ENCODE data around the gene FDX1.

Gene FDX1

DNA sequence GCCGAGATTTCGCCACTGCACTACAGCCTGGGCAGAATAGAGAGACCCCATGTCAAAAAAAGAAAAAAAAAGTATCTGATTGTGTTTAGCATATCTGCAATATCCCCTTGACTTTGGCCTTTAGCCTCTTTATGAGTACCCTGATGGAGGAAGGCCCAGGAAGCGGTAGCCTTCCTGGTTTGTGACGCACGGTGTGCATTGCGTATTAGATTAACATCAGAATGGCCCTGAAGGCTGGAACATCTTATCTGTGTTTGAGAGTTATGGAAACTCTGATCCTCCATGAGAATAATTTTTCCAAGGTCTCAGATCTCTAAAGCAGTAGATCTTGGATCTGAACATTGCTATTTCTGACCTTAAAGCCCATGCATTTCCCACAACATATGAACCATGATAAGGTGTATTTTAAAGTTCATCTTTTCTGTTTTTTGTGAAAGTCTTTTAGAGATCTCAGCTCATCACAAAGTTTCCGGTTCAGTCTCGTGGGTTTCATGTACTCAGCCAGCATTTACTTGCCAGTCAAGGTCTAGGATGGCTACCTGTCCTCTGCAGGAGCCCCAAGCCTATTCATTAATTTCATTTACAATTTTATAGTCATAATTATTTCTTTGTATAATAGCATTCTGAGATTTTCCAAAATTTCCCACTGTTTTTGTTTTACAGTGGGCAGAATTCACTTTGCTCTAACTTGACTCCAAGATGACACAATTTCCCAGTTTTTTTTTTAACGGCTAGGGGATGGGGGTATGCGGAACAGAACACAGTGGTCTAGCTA lies 605 bp upstream of the FDX1 start:
- H3K27ac ChIP-seq (ENCODE audit: low read length), result 0 out of 2 replicates have a peak overlapping the region, but pooled peaks have one; percentile 53

DNA sequence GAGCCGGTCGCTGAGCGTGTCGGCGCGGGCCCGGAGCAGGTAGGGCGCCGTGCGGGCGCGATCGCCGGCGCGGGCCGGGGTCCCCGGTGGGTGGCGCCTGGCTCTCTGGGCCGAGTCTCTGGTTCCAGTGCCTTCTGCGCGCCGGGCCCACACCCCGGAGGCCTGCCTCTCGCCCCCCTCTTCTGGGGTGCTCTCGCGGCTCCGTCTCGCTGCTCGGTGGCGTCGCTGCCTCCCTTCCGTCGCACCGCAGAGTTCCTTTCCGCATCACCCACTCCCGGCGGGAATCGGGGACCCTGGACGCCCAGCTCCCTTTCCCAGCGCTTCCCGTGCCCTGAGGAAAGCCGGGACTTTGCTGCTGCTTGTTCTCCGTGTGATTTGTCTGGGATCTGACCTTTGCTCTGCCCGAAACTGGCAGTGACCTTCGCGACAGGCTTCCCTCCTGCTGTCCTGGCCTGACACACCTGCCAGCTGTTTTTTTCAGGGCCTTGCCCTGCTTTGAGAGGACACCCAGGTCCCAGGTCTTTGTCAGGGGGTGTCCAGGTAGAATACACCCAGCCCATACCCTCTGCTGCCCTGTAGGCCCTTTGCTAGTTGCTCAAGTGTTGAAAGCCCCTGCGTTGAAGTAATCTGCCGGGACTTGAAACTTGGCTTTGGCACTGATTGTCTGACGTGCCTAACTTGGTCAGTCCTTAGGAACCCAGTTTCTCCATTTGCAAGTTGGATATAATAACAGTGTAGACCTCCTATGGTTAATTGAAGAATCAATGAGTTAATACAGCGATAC lies 711 bp downstream of the FDX1 start:
- TF ChIP-seq, protein P1, sequence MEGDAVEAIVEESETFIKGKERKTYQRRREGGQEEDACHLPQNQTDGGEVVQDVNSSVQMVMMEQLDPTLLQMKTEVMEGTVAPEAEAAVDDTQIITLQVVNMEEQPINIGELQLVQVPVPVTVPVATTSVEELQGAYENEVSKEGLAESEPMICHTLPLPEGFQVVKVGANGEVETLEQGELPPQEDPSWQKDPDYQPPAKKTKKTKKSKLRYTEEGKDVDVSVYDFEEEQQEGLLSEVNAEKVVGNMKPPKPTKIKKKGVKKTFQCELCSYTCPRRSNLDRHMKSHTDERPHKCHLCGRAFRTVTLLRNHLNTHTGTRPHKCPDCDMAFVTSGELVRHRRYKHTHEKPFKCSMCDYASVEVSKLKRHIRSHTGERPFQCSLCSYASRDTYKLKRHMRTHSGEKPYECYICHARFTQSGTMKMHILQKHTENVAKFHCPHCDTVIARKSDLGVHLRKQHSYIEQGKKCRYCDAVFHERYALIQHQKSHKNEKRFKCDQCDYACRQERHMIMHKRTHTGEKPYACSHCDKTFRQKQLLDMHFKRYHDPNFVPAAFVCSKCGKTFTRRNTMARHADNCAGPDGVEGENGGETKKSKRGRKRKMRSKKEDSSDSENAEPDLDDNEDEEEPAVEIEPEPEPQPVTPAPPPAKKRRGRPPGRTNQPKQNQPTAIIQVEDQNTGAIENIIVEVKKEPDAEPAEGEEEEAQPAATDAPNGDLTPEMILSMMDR (IDR thresholded peaks at IDR 0.05; ENCODE audit: low read depth, low read length), result peak; percentile 2; the same call in 1 of the 2 replicates
- TF ChIP-seq EZH2phosphoT487 (IDR thresholded peaks at IDR 0.05; ENCODE audit: low read depth), result no peak
- peaks cover 25% of the 10 kb centered on the region for H3K4me1 ChIP-seq (ENCODE audit: low read length)
- no peaks in the 10 kb centered on the region for H3K36me3 ChIP-seq (replicated peaks; ENCODE audit: low read depth, low read length)
- peak overlapping the region; percentile 53 for H3K27ac ChIP-seq (ENCODE audit: low read length)
- peaks cover 37% of the 10 kb centered on the region for H3K79me2 ChIP-seq (ENCODE audit: low read length)
- H3K9me3 ChIP-seq (ENCODE audit: insufficient read depth, low read length), result no peaks in the 10 kb centered on the region
- no peaks in the 10 kb centered on the region for H3K27me3 ChIP-seq (ENCODE audit: low read depth, low read length)
- peaks cover 25% of the 10 kb centered on the region; the same call in 1 of the 2 replicates for H4K20me1 ChIP-seq (ENCODE audit: insufficient read depth, low read length)
- H2AFZ ChIP-seq (ENCODE audit: low read depth, low read length), result peak overlapping the region; percentile 56; the same call in 1 of the 2 replicates
- H3K4me3 ChIP-seq (ENCODE audit: low read length), result peak overlapping the region; percentile 94
- H3K4me2 ChIP-seq (ENCODE audit: low read length), result peak overlapping the region; percentile 95
- H3K9ac ChIP-seq (ENCODE audit: low read length), result peak overlapping the region; percentile 72

More for the DNA sequence above, 605 bp upstream of the FDX1 start:
- Histone ChIP-seq H3K79me2 (ENCODE audit: low read length) (peaks cover 30% of the 10 kb centered on the region), H2AFZ (ENCODE audit: low read depth, low read length) (peak overlapping the region; percentile 90), H3K27me3 (ENCODE audit: low read depth, low read length) (no peaks in the 10 kb centered on the region), H3K4me3 (ENCODE audit: low read length) (peak overlapping the region; percentile 94), H4K20me1 (ENCODE audit: insufficient read depth, low read length) (peaks cover 18% of the 10 kb centered on the region; the same call in 1 of the 2 replicates), H3K4me2 (ENCODE audit: low read length) (peak overlapping the region; percentile 73), H3K9me3 (ENCODE audit: insufficient read depth, low read length) (no peaks in the 10 kb centered on the region), H3K36me3 (replicated peaks; ENCODE audit: low read depth, low read length) (no peaks in the 10 kb centered on the region), H3K9ac (ENCODE audit: low read length) (peak overlapping the region; percentile 72), H3K4me1 (ENCODE audit: low read length) (peaks cover 17% of the 10 kb centered on the region)
- TF ChIP-seq EZH2phosphoT487 (IDR thresholded peaks at IDR 0.05; ENCODE audit: low read depth), result no peak
- TF ChIP-seq, protein P1 (IDR thresholded peaks at IDR 0.05; ENCODE audit: low read depth, low read length), result no peak

DNA sequence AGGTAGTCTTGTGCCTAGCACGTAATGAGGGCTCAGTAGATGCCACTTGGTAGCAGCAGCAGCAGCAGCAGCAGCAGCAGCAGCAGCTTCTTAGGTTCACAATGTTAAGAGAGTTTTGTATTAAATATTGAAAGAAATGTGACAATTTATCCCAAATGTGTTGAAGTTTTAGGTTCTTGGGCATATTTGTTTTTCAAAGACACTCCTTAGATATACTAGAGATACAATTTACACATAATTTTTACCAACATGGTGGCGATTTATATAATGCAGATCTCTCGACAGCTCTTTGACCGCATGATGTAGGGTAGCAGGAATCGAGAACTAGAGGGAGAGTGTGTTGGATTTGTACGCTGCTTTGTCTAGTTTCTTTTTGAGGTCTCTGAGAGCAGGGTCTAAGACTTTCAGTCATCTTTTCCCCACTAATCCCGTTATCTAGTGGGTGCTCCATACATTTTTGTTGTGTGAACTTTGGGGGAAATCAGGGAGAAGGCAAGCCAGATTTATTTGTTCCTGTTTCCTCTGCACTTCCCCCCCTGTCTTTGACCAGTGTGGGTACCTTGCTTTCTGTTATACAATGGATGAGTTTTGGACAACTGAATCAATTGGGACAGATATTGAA lies 1.4 kb downstream of the FDX1 start:
- H3K4me2 ChIP-seq (ENCODE audit: low read length), result peak overlapping the region; percentile 95
- peaks cover 32% of the 10 kb centered on the region for H3K4me1 ChIP-seq (ENCODE audit: low read length)
- no peak for TF ChIP-seq EZH2phosphoT487 (IDR thresholded peaks at IDR 0.05; ENCODE audit: low read depth)
- TF ChIP-seq, protein P1 (IDR thresholded peaks at IDR 0.05; ENCODE audit: low read depth, low read length), result no peak
- peak overlapping the region; percentile 72 for H3K9ac ChIP-seq (ENCODE audit: low read length)
- no peaks in the 10 kb centered on the region for H3K9me3 ChIP-seq (ENCODE audit: insufficient read depth, low read length)
- peaks cover 30% of the 10 kb centered on the region; the same call in 1 of the 2 replicates for H4K20me1 ChIP-seq (ENCODE audit: insufficient read depth, low read length)
- H3K27me3 ChIP-seq (ENCODE audit: low read depth, low read length), result no peaks in the 10 kb centered on the region
- no peak overlapping the region for H2AFZ ChIP-seq (ENCODE audit: low read depth, low read length)
- peaks cover 37% of the 10 kb centered on the region for H3K79me2 ChIP-seq (ENCODE audit: low read length)
- peak overlapping the region; percentile 94 for H3K4me3 ChIP-seq (ENCODE audit: low read length)
- no peaks in the 10 kb centered on the region for H3K36me3 ChIP-seq (replicated peaks; ENCODE audit: low read depth, low read length)
- peak overlapping the region; percentile 53; the same call in 1 of the 2 replicates for H3K27ac ChIP-seq (ENCODE audit: low read length)

Data from OCI-LY3 (cell line).